GM12865 (cell line): Measurements from ENCODE around the gene HSDL2.
"Not testable (repeated sequence)": the region's sequence is repeated elsewhere in the genome, so short reads cannot be mapped to it uniquely, and the experiment has no call there.

Source experiments
- DNase-seq: peaks from one replicate; pipeline ENCODE4 v3.0.0; 2010; ENCODE audit warnings: low read depth
- H3K4me3 ChIP-seq: 2 replicates; pipeline ENCODE4 v1.5.1; 2011; ENCODE audit warnings: mild to moderate bottlenecking, low read depth, low read length, control low read depth
- CTCF ChIP-seq: IDR thresholded peaks from 2 replicates; pipeline ENCODE4 v1.5.1; 2011; ENCODE audit warnings: low read length, control low read depth, low read depth, inconsistent platforms; ENCODE audit not compliant: insufficient read depth; ENCODE audit errors: missing control alignments

HSDL2 gene

GRCh38 chr9:112411626-112412027 is 31.7 kb downstream of the HSDL2 start:
- TF ChIP-seq CTCF = no peak
- no peak for DNase-seq
- H3K4me3 ChIP-seq = no peak overlapping the region

GRCh38 chr9:112413728-112414127 is 33.8 kb downstream of the HSDL2 start:
- not testable (repeated sequence) for DNase-seq, H3K4me3 ChIP-seq

- no peak for TF ChIP-seq CTCF
- no peak for DNase-seq
- no peak overlapping the region for H3K4me3 ChIP-seq
Observed at GRCh38 chr9:112420208-112420607, 40.3 kb downstream of the HSDL2 start.

- H3K4me3 ChIP-seq = no peak overlapping the region
- no peak for TF ChIP-seq CTCF
- no peak for DNase-seq
Observed at GRCh38 chr9:112421771-112422222, 41.9 kb downstream of the HSDL2 start.

- DNase-seq = no peak
- H3K4me3 ChIP-seq = no peak overlapping the region
- TF ChIP-seq CTCF = no peak
Observed at GRCh38 chr9:112422417-112423148, 42.7 kb downstream of the HSDL2 start.

- no peak for TF ChIP-seq CTCF
Observed at GRCh38 chr9:112430006-112430522, 50.2 kb downstream of the HSDL2 start.

GRCh38 chr9:112433499-112434392 is 53.8 kb downstream of the HSDL2 start:
- TF ChIP-seq CTCF = no peak
- no peak for DNase-seq
- H3K4me3 ChIP-seq = no peak overlapping the region

More at GRCh38 chr9:112430006-112430522, 50.2 kb downstream of the HSDL2 start:
- no peak overlapping the region for H3K4me3 ChIP-seq
- no peak for DNase-seq
